HCT116 (cell line): Measurements from ENCODE around the gene IGFN1. TPM values are rescaled to one million over a fixed set of nuclear protein-coding genes. Genes with fewer than 3 reads are reported as not detected.

Experiments used
- ATAC-seq: fragments of 200-7000 bp; cut with Tn5 transposase; 2 replicates; pipeline ENCODE4 v1.9.1; 2020; ENCODE audit warnings: mild to moderate bottlenecking, moderate library complexity
- BruUV-seq: library from RNA; stranded (reverse); fragments of 400-500 nt; replicated peaks from 2 replicates; lab custom pipeline; 2021; lab: Mats Ljungman, UMichigan
- CTCF ChIA-PET: fragments of 300-600 bp; sonication (Branson Sonifier 250); formaldehyde crosslinking; loops from one replicate; lab custom pipeline; 2021; ENCODE audit warnings: antibody characterized with exemption; lab: Charles Lee
- POLR2A ChIA-PET: fragments of 300-600, 350-600 bp; sonication (Branson Sonifier 250); formaldehyde crosslinking; loops from one replicate; lab custom pipeline; 2021; ENCODE audit warnings: antibody characterized with exemption; lab: Charles Lee
- RAD21 ChIA-PET, 2 experiments: fragments of 300-600 bp; sonication (Branson Sonifier 250); formaldehyde crosslinking; loops; one replicate each; lab custom pipeline; 2023; ENCODE audit warnings: low total read pairs in 2 of 2; ENCODE audit not compliant: uncharacterized antibody in 2 of 2, unreplicated experiment in 2 of 2, low non-redundant PET in 1 of 2; lab: Charles Lee
- DNase-seq: peaks from one replicate; pipeline ENCODE4 v3.0.0-alpha.2; 2010; ENCODE audit warnings: low read depth, low spot score
- H2AFZ ChIP-seq: fragments of 200-600 bp; shearing (Covaris generic), sonication (generic); 2 replicates; pipeline ENCODE4 v1.6.1; 2017; ENCODE audit warnings: low read depth, mixed run types, mixed read lengths, antibody characterized with exemption, low read length; ENCODE audit not compliant: poor library complexity, severe bottlenecking
- H3K27ac ChIP-seq: 2 replicates; pipeline ENCODE4 v1.5.1; 2012; ENCODE audit warnings: low read depth, low read length
- H3K27me3 ChIP-seq: fragments of 200-600 bp; sonication (generic); 2 replicates; pipeline ENCODE4 v1.6.1; 2016; ENCODE audit warnings: mixed run types, low read length, mixed read lengths; ENCODE audit not compliant: insufficient read depth
- H3K36me3 ChIP-seq, 2 experiments: fragments of 200-500 bp in 1 of 2; fragments of 200-600 bp in 1 of 2; sonication (Bioruptor generic) in 1 of 2; sonication (generic) in 1 of 2; 2 replicates each; pipeline versions ENCODE4 v1.5.1 to v1.6.1; 2014 to 2016; ENCODE audit warnings: low read length in 2 of 2, inconsistent platforms in 1 of 2, mixed read lengths in 1 of 2, mixed run types in 1 of 2; ENCODE audit not compliant: insufficient read depth in 2 of 2, control insufficient read depth in 1 of 2
- H3K4me1 ChIP-seq, 2 experiments: fragments of 200-600 bp in 1 of 2; sonication (generic) in 1 of 2; 2 replicates each; pipeline versions ENCODE4 v1.5.1 to v1.6.1; 2012 to 2017; ENCODE audit warnings: low read length in 2 of 2, inconsistent platforms in 1 of 2, mild to moderate bottlenecking in 1 of 2, mixed read lengths in 1 of 2, mixed run types in 1 of 2, moderate library complexity in 1 of 2; ENCODE audit not compliant: insufficient read depth in 2 of 2, control insufficient read depth in 1 of 2
- H3K4me2 ChIP-seq: fragments of 200-600 bp; sonication (generic); 2 replicates; pipeline ENCODE4 v1.6.1; 2017; ENCODE audit warnings: mixed run types, low read length, mixed read lengths
- H3K4me3 ChIP-seq, 2 experiments: fragments of 200-600 bp in 1 of 2; sonication (generic) in 1 of 2; replicated peaks in 1 of 2; 2 replicates each; pipeline ENCODE4 v1.5.1; 2011 to 2016; ENCODE audit warnings: low read length in 2 of 2, control low read depth in 1 of 2, low read depth in 1 of 2, mild to moderate bottlenecking in 1 of 2, mixed read lengths in 1 of 2, mixed run types in 1 of 2
- H3K79me2 ChIP-seq: fragments of 200-600 bp; sonication (generic); 2 replicates; pipeline ENCODE4 v1.6.1; 2017; ENCODE audit warnings: mild to moderate bottlenecking, mixed run types, low read length, moderate library complexity, mixed read lengths; ENCODE audit not compliant: insufficient read depth
- H3K9ac ChIP-seq: fragments of 200-600 bp; sonication (generic); 2 replicates; pipeline ENCODE4 v1.6.1; 2016; ENCODE audit warnings: low read length, mixed read lengths
- H3K9me2 ChIP-seq: fragments of 200-600 bp; sonication (generic), shearing (Covaris generic); 2 replicates; pipeline ENCODE4 v1.6.1; 2017; ENCODE audit warnings: mixed run types, mild to moderate bottlenecking, moderate library complexity; ENCODE audit not compliant: insufficient read depth
- H3K9me3 ChIP-seq, 2 experiments: fragments of 200-500 bp in 1 of 2; fragments of 200-600 bp in 1 of 2; sonication (Bioruptor generic) in 1 of 2; sonication (generic) in 1 of 2; 2 replicates each; pipeline ENCODE4 v1.6.1; 2014 to 2017; ENCODE audit warnings: low read length in 2 of 2, mixed read lengths in 2 of 2, inconsistent platforms in 1 of 2, low read depth in 1 of 2, mild to moderate bottlenecking in 1 of 2, mixed run types in 1 of 2, moderate library complexity in 1 of 2; ENCODE audit not compliant: control insufficient read depth in 1 of 2, insufficient read depth in 1 of 2
- H4K20me1 ChIP-seq: fragments of 200-600 bp; sonication (generic), shearing (Covaris generic); 2 replicates; pipeline ENCODE4 v1.6.1; 2017; ENCODE audit warnings: mixed run types, mild to moderate bottlenecking, moderate library complexity; ENCODE audit not compliant: insufficient read depth
- ATF3 ChIP-seq: IDR thresholded peaks from 2 replicates; pipeline ENCODE4 v1.6.1; 2012
- CBX3 ChIP-seq: IDR thresholded peaks from 2 replicates; pipeline ENCODE4 v1.6.1; 2012; ENCODE audit warnings: low read depth
- CEBPB ChIP-seq: IDR thresholded peaks from 2 replicates; pipeline ENCODE4 v1.6.1; 2012; ENCODE audit warnings: low read depth
- CTCF ChIP-seq, 3 experiments: fragments of 200-600 bp in 1 of 3; sonication (generic) in 1 of 3; IDR thresholded peaks in 2 of 3; conservative IDR thresholded peaks in 1 of 3; 2 replicates each; pipeline ENCODE4 v1.5.1; 2012 to 2017; ENCODE audit warnings: low read depth in 2 of 3, low read length in 2 of 3, antibody characterized with exemption in 1 of 3, borderline replicate concordance in 1 of 3, control low read depth in 1 of 3, mild to moderate bottlenecking in 1 of 3, mixed read lengths in 1 of 3, mixed run types in 1 of 3, moderate library complexity in 1 of 3; ENCODE audit not compliant: insufficient read depth in 1 of 3
- EGR1 ChIP-seq: IDR thresholded peaks from 2 replicates; pipeline ENCODE4 v1.6.1; 2012; ENCODE audit warnings: low read depth
- ELF1 ChIP-seq: IDR thresholded peaks from 2 replicates; pipeline ENCODE4 v1.6.1; 2012; ENCODE audit warnings: low read depth, borderline replicate concordance
- EZH2 ChIP-seq: fragments of 200-600 bp; sonication (generic); IDR thresholded peaks from 2 replicates; pipeline ENCODE4 v1.6.1; 2017; ENCODE audit warnings: antibody characterized with exemption, mixed run types
- MAX ChIP-seq: IDR thresholded peaks from 2 replicates; pipeline ENCODE4 v1.6.1; 2012
- POLR2AphosphoS5 ChIP-seq: IDR thresholded peaks from 2 replicates; pipeline ENCODE4 v1.6.1; 2011; ENCODE audit warnings: mild to moderate bottlenecking, low read depth, low read length, moderate library complexity
- RAD21 ChIP-seq: IDR thresholded peaks from 2 replicates; pipeline ENCODE4 v1.6.1; 2012; ENCODE audit warnings: low read depth, mild to moderate bottlenecking
- REST ChIP-seq: IDR thresholded peaks from 2 replicates; pipeline ENCODE4 v1.6.1; 2012; ENCODE audit warnings: low read depth
- SIN3A ChIP-seq: IDR thresholded peaks from 2 replicates; pipeline ENCODE4 v1.6.1; 2012; ENCODE audit warnings: low read depth
- SRF ChIP-seq: IDR thresholded peaks from 2 replicates; pipeline ENCODE4 v1.6.1; 2012; ENCODE audit warnings: low read depth
- TCF7L2 ChIP-seq: IDR thresholded peaks from 2 replicates; pipeline ENCODE4 v1.7.0; 2011; ENCODE audit warnings: borderline replicate concordance, inconsistent platforms; ENCODE audit not compliant: insufficient read depth, insufficient read length; ENCODE audit errors: extremely low read depth
- YY1 ChIP-seq: IDR thresholded peaks from 2 replicates; pipeline ENCODE4 v1.6.1; 2011; ENCODE audit warnings: low read length, low read depth, moderate library complexity, mild to moderate bottlenecking; ENCODE audit not compliant: insufficient replicate concordance; ENCODE audit errors: extremely low read depth
- ZBTB33 ChIP-seq: IDR thresholded peaks from 2 replicates; pipeline ENCODE4 v1.6.1; 2011; ENCODE audit warnings: mild to moderate bottlenecking, low read length, moderate library complexity; ENCODE audit not compliant: insufficient replicate concordance; ENCODE audit errors: extremely low read depth
- ZFX ChIP-seq: fragments of 450-650 bp; IDR thresholded peaks from 2 replicates; pipeline ENCODE4 v1.6.1; 2017
- ZNF274 ChIP-seq: fragments of 200-500 bp; sonication (Bioruptor generic); IDR thresholded peaks from 2 replicates; pipeline ENCODE4 v1.6.1; 2014; ENCODE audit warnings: mild to moderate bottlenecking, low read depth, low read length, inconsistent platforms
- intact Hi-C: fragments of 100-400 bp; cut with micrococcal nuclease; formaldehyde crosslinking; loops from 2 replicates; pipeline ENCODE4 v1.10.0; 2022
- total RNA-seq: library from RNA; stranded (reverse); gene quantifications from one replicate; pipeline ENCODE4 v1.2.1, GENCODE V29; 2021; ENCODE audit not compliant: unreplicated experiment

Gene IGFN1
- total RNA-seq, 1 experiment from 2014 or later = not detected

GRCh38 chr1:201215531-201216357 is 25.1 kb downstream of the IGFN1 start:
- ATAC-seq (no peak), DNase-seq (no peak)
- Histone ChIP-seq H3K27ac (no peak overlapping the region), H3K4me2 (no peak overlapping the region), H3K9ac (no peak overlapping the region), H3K4me1 (no peaks in the 10 kb centered on the region), H3K9me2 (no peaks in the 10 kb centered on the region), H3K27me3 (peaks cover 8% of the 10 kb centered on the region; the same call in 1 of the 2 replicates), H4K20me1 (no peaks in the 10 kb centered on the region), H2AFZ (no peak overlapping the region), H3K79me2 (no peaks in the 10 kb centered on the region), H3K4me3 (no peak overlapping the region), H3K9me3 (no peaks in the 10 kb centered on the region), H3K36me3 (no peaks in the 10 kb centered on the region)
- no peak for TF ChIP-seq CEBPB
- no peak for TF ChIP-seq TCF7L2
- TF ChIP-seq ZNF274 = no peak
- no peak for TF ChIP-seq CBX3
- no peak for TF ChIP-seq ELF1
- TF ChIP-seq CTCF (IDR thresholded peaks at IDR 0.05 in 2 of 3, conservative IDR thresholded peaks at IDR 0.05 in 1 of 3; ENCODE audit: borderline replicate concordance in 1 of 3, insufficient read depth in 1 of 3, low read depth in 2 of 3, low read length in 2 of 3) = no peak
- no peak for TF ChIP-seq ZBTB33
- TF ChIP-seq ZFX = no peak
- no peak for TF ChIP-seq EZH2
- TF ChIP-seq ATF3 = no peak
- TF ChIP-seq MAX = no peak
- no peak for TF ChIP-seq EGR1
- TF ChIP-seq YY1 = no peak
- no peak for TF ChIP-seq POLR2AphosphoS5
- no peak for TF ChIP-seq SRF
- TF ChIP-seq RAD21 = no peak
- TF ChIP-seq SIN3A = no peak
- no peak for TF ChIP-seq REST
- ChIA-PET RAD21 (no interaction called here), CTCF (interaction anchor here (1.3 to 1.4 kb wide), 2 partner anchors 89 to 146 kb away, joined by 3 read pairs; partner anchors contain the start of gene ASCL5), POLR2A (no interaction called here)
- intact Hi-C loops = no loop called here
- no TSS peak for BruUV-seq
